Activated T-helper 2 cell treated with anti-CD3 and anti-CD28 coated beads, Interferon-gamma antibody, Interleukin-2, Interleukin-4, amounts not matched to agents 10 μg/mL and 5 μg/mL and 100 μg/mL, durations not matched to agents 14 hours and 24 hours and 36 hours (primary cell): ENCODE results near the gene TANC1. TPM values are rescaled to one million over a fixed set of nuclear protein-coding genes. Genes with fewer than 3 reads are reported as not detected.
"Not testable (repeated sequence)": the region's sequence is repeated elsewhere in the genome, so short reads cannot be mapped to it uniquely, and the experiment has no call there.

Experiments used
- DNase-seq: peaks from one replicate; pipeline ENCODE4 v3.0.0; 2021; ENCODE audit warnings: low spot score
- H3K27ac Mint-ChIP-seq: one replicate; pipeline ENCODE4 v1.8.0; 2021; ENCODE audit warnings: mixed read lengths
- H3K27me3 Mint-ChIP-seq: one replicate; pipeline ENCODE4 v1.8.0; 2021; ENCODE audit warnings: low read depth, mixed read lengths
- H3K36me3 Mint-ChIP-seq: one replicate; pipeline ENCODE4 v1.8.0; 2021; ENCODE audit warnings: low read depth, mixed read lengths
- H3K4me1 Mint-ChIP-seq: one replicate; pipeline ENCODE4 v1.8.0; 2021; ENCODE audit warnings: low read depth, mixed read lengths
- H3K4me3 Mint-ChIP-seq: one replicate; pipeline ENCODE4 v1.8.0; 2021; ENCODE audit warnings: low read depth, mild to moderate bottlenecking, moderate library complexity, mixed read lengths
- H3K9me3 Mint-ChIP-seq: one replicate; pipeline ENCODE4 v1.8.0; 2021; ENCODE audit warnings: mixed read lengths
- intact Hi-C: fragments of 100-400 bp; cut with micrococcal nuclease; formaldehyde crosslinking; loops from one replicate; pipeline ENCODE4 v1.15.1; 2023
- total RNA-seq: library from RNA; stranded (reverse); gene quantifications from 2 replicates; pipeline ENCODE4 v1.2.3, GENCODE V29; 2022

Gene TANC1
- total RNA-seq, 1 donor from 2014 or later, result 0.34 TPM

DNA sequence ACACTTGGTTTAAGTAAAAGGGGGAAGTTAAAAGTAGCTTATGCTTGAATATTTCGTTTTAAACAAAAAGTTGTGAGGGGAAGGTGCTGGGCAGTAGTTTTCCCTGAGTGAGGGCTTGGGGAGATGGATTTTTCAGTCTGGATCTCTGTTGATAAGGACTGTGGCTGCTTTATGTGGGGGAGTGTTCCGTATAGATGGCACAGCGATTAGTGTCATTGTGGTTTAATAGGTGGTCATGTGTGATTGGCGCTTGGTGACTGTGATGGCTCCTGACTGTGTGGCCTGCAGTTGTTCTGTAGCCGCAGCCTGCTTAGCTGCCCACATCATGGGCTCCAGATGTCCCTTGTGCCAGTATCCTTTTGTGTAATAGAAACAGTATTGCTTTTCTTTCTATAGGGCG is 161.9 kb downstream of the TANC1 start:
- Mint-ChIP-seq H3K36me3 (no peaks in the 10 kb centered on the region), H3K27me3 (no peaks in the 10 kb centered on the region), H3K4me1 (peaks cover 1% of the 10 kb centered on the region), H3K27ac (no peak overlapping the region), H3K4me3 (no peak overlapping the region), H3K9me3 (no peaks in the 10 kb centered on the region)
- no peak for DNase-seq
- intact Hi-C loops, result no loop called here

DNA sequence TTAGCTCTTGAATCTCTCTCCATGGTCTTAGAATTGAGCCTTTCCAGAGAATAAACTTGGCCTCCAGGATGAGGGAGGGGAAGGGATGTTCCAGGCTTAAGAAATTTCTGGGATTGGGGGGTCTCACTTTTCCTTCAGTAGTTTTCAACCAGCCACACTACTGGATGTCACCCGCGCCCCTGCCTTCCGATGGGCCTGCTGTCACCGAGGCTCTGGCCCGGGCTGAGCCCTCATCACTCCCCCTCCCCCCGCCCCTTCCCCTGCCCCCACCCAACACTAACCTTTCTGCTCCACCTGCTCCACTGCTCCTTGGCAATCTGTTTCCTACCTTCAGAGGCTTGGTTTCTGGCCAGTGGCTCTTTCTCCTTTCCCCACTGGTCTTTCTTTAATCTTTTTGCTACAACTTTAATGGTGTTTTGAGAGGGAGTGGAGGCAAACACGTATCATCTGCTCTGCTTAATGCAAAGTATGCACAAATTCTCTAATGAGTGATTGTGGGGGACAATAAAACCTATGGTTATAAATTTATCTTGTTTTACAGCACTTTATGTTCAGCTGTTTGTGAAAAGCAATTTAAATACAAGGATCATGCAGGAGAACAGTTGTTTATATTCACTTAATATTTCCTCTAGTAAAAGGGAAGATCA is 162.9 kb downstream of the TANC1 start:
- Mint-ChIP-seq H3K27ac (no peak overlapping the region), H3K27me3 (no peaks in the 10 kb centered on the region), H3K9me3 (no peaks in the 10 kb centered on the region), H3K4me3 (no peak overlapping the region), H3K36me3 (no peaks in the 10 kb centered on the region), H3K4me1 (peaks cover 1% of the 10 kb centered on the region)
- intact Hi-C loops, result no loop called here
- no peak for DNase-seq

DNA sequence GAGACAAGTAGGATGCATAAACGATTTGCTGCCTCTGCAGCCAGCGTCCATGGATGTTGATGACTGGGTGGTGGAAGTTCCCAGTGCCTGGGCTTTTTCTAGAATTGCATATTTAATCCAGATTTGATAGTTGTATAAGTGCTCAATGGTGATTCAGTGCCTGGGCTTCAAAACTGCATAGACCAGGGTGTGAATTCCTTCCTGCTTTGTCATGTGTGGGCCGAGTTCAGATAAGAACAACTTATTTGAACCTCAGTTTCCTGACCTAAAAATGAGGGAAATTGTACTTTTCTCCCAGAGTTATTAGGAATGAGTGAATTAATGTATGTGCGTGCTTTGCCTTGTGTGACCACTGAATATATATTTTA is 163.5 kb downstream of the TANC1 start:
- H3K36me3 Mint-ChIP-seq, result no peaks in the 10 kb centered on the region
- H3K4me3 Mint-ChIP-seq, result no peak overlapping the region
- intact Hi-C loops, result no loop called here

DNA sequence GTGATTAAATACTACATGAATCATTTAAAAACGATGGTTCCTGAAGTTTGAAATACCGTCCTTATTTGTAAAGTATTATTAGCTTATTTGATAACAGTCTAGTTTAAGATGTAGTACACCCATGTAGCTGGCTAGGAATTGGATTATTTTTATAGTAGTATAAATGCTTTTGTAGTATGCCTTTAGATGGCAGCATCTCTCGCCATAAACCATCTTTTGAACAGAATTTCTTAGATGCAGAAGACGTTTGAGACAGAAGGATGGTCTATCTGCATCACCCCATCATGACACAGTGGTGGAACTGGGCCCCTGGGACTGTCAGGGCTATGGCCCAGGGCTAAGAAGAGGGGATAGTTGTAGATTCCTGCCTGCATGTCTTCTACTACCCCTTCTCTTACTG is 165.4 kb downstream of the TANC1 start:
- intact Hi-C loops, result no loop called here
- DNase-seq, result no peak
- Mint-ChIP-seq H3K4me1 (peaks cover 1% of the 10 kb centered on the region), H3K9me3 (no peaks in the 10 kb centered on the region), H3K27ac (no peak overlapping the region), H3K27me3 (peaks cover 3% of the 10 kb centered on the region), H3K36me3 (no peaks in the 10 kb centered on the region), H3K4me3 (no peak overlapping the region)

More for the DNA sequence above, 163.5 kb downstream of the TANC1 start:
- Mint-ChIP-seq H3K4me1 (peaks cover 1% of the 10 kb centered on the region), H3K27me3 (no peaks in the 10 kb centered on the region), H3K27ac (no peak overlapping the region), H3K9me3 (no peaks in the 10 kb centered on the region)
- DNase-seq, result no peak

DNA sequence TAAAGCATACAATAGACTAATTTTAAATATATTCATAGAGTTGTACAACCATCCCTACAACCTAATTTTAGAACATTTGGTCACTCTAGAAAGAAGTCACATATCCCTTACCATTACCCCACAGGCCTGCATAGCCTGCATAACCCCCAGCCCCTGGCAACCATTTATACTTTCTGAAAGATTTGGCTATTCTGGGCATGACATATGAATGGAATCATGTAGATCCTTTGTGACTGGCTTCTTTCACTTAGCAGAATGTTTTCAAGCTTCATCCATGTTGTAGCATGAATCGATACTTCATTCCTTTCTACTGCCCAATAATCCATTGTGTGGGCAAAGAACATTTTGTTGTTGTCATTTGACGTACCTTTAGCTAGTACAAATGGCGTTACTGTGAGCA is 166.5 kb downstream of the TANC1 start:
- Mint-ChIP-seq H3K4me3 (no peak overlapping the region), H3K27ac (no peak overlapping the region), H3K36me3 (no peaks in the 10 kb centered on the region), H3K27me3 (peaks cover 3% of the 10 kb centered on the region), H3K9me3 (no peaks in the 10 kb centered on the region), H3K4me1 (no peaks in the 10 kb centered on the region)
- DNase-seq, result no peak
- intact Hi-C loops, result no loop called here

DNA sequence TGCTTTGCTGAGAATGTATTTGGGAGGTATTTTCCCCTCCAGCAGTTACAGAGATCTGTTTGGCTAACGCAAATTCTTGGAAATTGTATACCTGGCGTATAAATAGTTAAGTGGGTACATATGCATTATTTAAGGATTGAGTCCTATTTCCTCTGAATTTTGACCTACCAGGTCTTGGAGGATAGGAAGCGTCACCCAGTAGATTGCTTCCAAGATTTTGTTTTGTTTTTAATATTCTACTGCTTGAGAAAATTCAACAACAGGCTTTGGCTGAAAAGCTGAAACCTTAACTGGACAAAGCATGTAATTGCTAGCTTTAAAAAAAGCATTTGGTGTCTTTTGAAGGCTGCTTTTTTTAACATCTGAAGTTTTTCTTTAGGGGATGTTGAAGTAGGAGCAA is 168.0 kb downstream of the TANC1 start:
- Mint-ChIP-seq H3K27me3 (peaks cover 3% of the 10 kb centered on the region), H3K27ac (no peak overlapping the region), H3K4me3 (no peak overlapping the region), H3K36me3 (no peaks in the 10 kb centered on the region), H3K9me3 (no peaks in the 10 kb centered on the region), H3K4me1 (no peaks in the 10 kb centered on the region)
- no peak for DNase-seq
- intact Hi-C loops, result no loop called here

DNA sequence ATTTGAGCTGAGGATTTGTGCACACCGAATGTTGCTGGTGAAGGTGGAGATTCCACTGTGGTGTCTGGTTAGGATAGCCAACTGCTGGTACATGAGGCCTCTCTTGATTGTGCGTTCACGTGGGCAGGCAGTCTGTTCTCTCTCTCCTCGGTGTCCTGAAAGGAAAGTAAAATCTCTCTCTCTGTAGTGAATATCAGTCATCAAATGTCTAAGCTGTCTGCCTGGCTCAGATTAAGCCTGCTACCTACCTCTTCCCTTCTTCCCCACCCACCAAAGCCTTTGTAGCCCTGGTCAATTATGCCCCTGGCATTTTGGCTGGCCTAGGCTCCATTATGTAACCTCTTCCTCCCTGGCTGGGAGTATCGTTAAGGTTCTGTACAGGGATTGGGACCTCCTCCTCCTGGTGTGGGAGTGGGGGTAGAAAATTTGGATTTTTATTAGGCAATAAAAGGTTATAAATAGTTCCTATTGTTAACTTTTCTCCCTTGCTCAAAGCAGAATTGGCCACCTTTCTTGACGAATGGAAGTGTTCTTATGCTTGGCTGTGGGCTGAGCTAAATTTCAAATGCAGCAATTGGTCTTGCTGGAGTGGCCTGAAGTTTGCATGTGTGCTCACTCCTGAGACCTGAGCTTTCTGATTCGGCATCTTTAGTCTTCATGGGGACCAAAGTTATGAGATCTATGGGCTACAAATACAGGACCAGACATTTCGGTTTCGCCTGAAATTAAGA is 169.2 kb downstream of the TANC1 start:
- Mint-ChIP-seq H3K4me3 (no peak overlapping the region), H3K27ac (no peak overlapping the region), H3K9me3 (no peaks in the 10 kb centered on the region), H3K4me1 (no peaks in the 10 kb centered on the region), H3K36me3 (no peaks in the 10 kb centered on the region), H3K27me3 (peaks cover 3% of the 10 kb centered on the region)
- DNase-seq, result no peak
- intact Hi-C loops, result no loop called here

DNA sequence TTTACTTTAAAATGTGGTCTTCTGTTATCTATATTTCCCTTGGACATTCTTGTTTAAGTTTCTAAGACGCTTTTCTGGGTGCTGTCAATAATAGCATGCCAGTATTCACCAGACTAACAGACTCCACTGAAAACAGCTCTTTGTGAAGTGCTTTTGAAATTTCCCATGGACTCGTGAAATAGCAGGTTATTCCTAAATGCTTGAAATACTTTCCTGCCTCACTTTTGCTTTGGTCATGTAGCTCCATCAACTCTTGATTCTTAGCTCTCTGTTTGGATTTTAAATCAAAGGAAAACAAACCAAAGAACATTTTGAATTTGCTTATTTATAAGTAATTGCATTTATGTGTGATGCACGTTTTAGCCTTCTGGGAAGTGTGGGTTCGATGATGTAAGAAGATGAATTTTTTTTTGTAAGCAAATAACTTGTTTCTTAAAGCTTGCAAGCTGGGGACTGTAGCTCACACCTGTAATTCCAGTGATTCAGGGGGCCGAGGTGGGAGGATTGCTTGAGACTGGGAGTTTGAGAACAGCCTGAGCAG is 170.3 kb downstream of the TANC1 start:
- no peak for DNase-seq
- Mint-ChIP-seq H3K36me3 (no peaks in the 10 kb centered on the region), H3K4me1 (no peaks in the 10 kb centered on the region), H3K4me3 (no peak overlapping the region), H3K9me3 (no peaks in the 10 kb centered on the region), H3K27me3 (peaks cover 3% of the 10 kb centered on the region), H3K27ac (no peak overlapping the region)
- intact Hi-C loops, result no loop called here

DNA sequence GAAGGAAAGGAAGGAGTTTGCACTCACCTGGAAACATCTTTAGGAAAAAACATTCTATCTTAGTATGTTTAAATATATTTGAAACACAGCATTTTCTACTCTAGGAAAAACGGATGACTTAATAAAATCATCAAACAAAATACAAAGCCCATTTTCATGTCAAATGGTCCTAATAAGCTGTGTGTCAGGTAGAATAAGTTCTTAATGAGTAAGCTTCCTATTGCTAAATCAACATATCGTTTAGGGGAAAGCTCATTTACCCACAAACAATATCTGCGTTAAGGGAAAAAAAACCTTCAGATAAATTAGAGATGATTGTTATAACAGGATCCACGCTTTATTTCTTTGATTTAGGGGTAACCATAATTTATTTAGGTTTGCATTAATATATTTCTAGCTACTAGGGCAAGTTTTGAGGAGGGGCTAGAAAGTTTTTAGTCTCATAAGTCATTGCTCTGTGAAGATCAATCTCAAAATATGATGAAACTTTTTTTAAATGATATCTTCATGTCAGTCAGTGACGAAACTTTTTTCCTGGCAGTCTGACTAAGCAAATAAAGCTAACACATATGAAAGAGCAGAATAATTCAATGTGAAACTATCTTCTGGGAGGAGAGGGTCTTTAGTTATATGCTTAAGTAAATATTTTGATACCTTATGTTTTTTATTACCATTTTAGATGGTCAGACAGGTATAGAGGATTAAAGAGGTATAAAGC is 170.9 kb downstream of the TANC1 start:
- Mint-ChIP-seq H3K36me3 (no peaks in the 10 kb centered on the region), H3K9me3 (no peaks in the 10 kb centered on the region), H3K27ac (no peak overlapping the region)

DNA sequence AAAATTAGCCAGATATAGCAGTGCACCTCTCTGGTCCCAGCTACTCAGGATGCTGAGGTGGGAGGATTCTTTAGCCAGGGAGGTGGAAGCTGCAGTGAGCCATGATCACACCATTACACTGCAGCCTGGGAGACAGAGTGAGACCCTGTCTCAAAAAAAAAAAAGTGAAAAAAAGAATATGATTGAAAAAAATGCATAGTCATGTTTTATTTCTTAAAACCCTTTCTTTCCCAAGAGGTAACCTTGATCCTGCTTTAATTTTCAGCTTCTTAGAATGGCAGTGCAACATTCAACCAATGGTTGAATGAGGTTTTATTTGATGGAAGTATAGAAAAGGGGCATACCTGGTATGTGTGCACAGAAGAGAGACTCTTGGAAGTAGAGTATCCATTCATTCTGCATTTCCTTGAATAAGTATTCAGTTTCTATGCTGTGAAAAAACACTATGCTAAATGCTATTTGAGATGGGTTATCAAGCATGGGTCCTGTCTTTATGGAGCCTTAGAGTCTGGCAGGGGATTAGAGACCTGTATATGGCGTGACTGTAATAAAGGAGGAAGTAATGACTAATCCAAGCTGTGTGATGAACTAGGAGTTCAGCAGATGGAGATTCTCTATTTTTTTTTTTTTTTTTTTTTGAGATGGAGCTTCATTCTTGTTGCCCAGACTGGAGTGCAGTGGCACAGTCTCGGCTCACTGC is 171.8 kb downstream of the TANC1 start:
- Mint-ChIP-seq H3K36me3 (no peaks in the 10 kb centered on the region), H3K27ac (no peak overlapping the region), H3K27me3 (peaks cover 7% of the 10 kb centered on the region), H3K9me3 (no peaks in the 10 kb centered on the region), H3K4me3 (no peak overlapping the region), H3K4me1 (no peaks in the 10 kb centered on the region)
- intact Hi-C loops, result no loop called here
- DNase-seq, result no peak

More for the DNA sequence above, 170.9 kb downstream of the TANC1 start:
- H3K4me3 Mint-ChIP-seq, result no peak overlapping the region
- no peaks in the 10 kb centered on the region for H3K4me1 Mint-ChIP-seq
- H3K27me3 Mint-ChIP-seq, result peaks cover 3% of the 10 kb centered on the region
- intact Hi-C loops, result no loop called here
- no peak for DNase-seq

DNA sequence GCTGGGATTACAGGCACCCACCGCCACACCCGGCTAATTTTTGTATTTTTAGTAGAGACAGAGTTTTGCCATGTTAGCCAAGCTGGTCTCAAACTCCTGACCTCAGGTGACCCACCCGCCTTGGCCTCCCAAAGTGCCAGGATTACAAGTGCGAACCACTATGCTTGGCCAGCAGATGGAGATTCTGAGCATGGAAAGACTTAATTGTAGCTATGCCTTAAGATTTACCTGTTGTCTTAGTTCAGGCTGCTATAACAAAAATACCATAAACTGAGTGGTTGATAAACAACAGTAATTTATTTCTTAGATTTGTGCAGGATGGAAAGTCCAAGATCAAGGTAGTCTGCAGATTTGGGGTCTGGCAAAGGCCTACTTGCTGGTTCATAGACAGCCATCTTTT is 172.4 kb downstream of the TANC1 start:
- DNase-seq, H3K27ac Mint-ChIP-seq, H3K4me1 Mint-ChIP-seq, intact Hi-C loops, H3K4me3 Mint-ChIP-seq, H3K36me3 Mint-ChIP-seq, H3K27me3 Mint-ChIP-seq, H3K9me3 Mint-ChIP-seq: not testable (repeated sequence)

DNA sequence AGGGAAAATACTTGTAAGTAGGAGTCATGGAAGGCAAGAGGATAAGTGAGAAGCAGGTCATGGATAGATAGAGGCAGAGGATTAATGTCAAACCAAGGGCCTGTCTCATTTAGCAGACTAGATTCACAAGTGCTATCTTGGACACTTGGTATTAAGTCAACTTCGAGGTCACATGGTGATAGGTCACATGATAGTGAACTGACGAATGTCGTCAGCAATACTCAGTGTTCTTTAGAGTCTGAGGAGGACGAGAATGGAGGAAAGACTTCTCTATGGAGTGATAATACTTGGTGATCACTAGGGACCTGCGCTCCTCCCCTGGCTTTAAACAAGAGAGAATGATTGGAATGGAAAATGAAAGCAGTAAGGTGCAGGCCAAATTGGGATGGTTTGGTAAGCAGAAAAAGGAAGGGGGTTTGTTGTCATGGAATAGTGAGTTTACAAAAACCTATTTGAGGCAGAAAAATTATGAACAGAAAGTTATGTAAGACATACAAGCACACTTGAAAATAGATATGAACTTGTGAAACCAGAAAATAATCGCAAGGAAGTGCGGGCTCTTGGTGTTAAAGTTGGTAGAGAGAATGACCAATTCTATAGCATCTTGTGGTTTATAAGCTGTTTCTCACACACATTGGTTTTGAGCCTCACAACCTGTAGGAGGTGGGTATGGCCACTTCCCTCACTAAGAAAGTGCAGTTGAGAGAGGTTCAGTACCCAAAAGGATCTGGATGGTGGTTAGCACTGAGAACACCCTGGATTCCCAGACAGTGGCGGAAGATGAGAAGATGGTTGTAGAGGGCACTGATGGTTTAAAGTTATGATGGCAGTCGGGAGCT is 176.6 kb downstream of the TANC1 start:
- intact Hi-C loops, result no loop called here
- Mint-ChIP-seq H3K36me3 (no peaks in the 10 kb centered on the region), H3K9me3 (no peaks in the 10 kb centered on the region), H3K27ac (no peak overlapping the region), H3K4me1 (no peaks in the 10 kb centered on the region), H3K4me3 (no peak overlapping the region), H3K27me3 (peaks cover 7% of the 10 kb centered on the region)
- no peak for DNase-seq
